ENCODE results near the gene BLOC1S2.
"Not testable (repeated sequence)": the region's sequence is repeated elsewhere in the genome, so short reads cannot be mapped to it uniquely, and the experiment has no call there.

Gene BLOC1S2

GRCh38 chr10:100307684-100308083 is 21.2 kb upstream of the BLOC1S2 start:
- CTCF ChIA-PET, result no interaction called here
- H3K27ac Mint-ChIP-seq, result no peak overlapping the region
- H3K4me1 Mint-ChIP-seq, result no peaks in the 10 kb centered on the region
- H3K9me3 Mint-ChIP-seq, result no peaks in the 10 kb centered on the region
- peaks cover 77% of the 10 kb centered on the region for H3K27me3 Mint-ChIP-seq
- DNase-seq, result no peak
- no peaks in the 10 kb centered on the region for H3K36me3 Mint-ChIP-seq
- H3K4me3 Mint-ChIP-seq, result no peak overlapping the region

GRCh38 chr10:100306861-100307260 is 20.4 kb upstream of the BLOC1S2 start:
- CTCF ChIA-PET, result no interaction called here
- Mint-ChIP-seq H3K4me1 (no peaks in the 10 kb centered on the region), H3K27me3 (peaks cover 72% of the 10 kb centered on the region), H3K36me3 (no peaks in the 10 kb centered on the region), H3K4me3 (no peak overlapping the region), H3K9me3 (no peaks in the 10 kb centered on the region), H3K27ac (no peak overlapping the region)
- no peak for DNase-seq

- CTCF ChIA-PET, result interaction anchor here (1.0 to 2.5 kb wide), 4 partner anchors 34 to 214 kb away, joined by 3 to 16 read pairs (median 7); no protein-coding TSS in a partner anchor
- Mint-ChIP-seq H3K4me1 (no peaks in the 10 kb centered on the region), H3K36me3 (no peaks in the 10 kb centered on the region), H3K27me3 (peaks cover 70% of the 10 kb centered on the region), H3K27ac (no peak overlapping the region), H3K4me3 (no peak overlapping the region), H3K9me3 (no peaks in the 10 kb centered on the region)
- DNase-seq, result no peak
Measured at GRCh38 chr10:100304414-100304813, 17.9 kb upstream of the BLOC1S2 start.

GRCh38 chr10:100303724-100304319 is 17.3 kb upstream of the BLOC1S2 start:
- H3K36me3 Mint-ChIP-seq, result no peaks in the 10 kb centered on the region
- no peaks in the 10 kb centered on the region for H3K4me1 Mint-ChIP-seq
- CTCF ChIA-PET, result interaction anchor here (0.6 to 2.5 kb wide), 10 partner anchors 8 to 262 kb away, joined by 3 to 16 read pairs (median 4); no protein-coding TSS in a partner anchor
- no peak overlapping the region for H3K27ac Mint-ChIP-seq
- DNase-seq, result no peak
- no peaks in the 10 kb centered on the region for H3K9me3 Mint-ChIP-seq
- peaks cover 69% of the 10 kb centered on the region for H3K27me3 Mint-ChIP-seq
- H3K4me3 Mint-ChIP-seq, result no peak overlapping the region

- H3K4me3 Mint-ChIP-seq, result not testable (repeated sequence)
Measured at GRCh38 chr10:100301123-100301522, 14.6 kb upstream of the BLOC1S2 start.

GRCh38 chr10:100297242-100297641 is 10.8 kb upstream of the BLOC1S2 start:
- Mint-ChIP-seq H3K27me3 (peaks cover 71% of the 10 kb centered on the region), H3K9me3 (no peaks in the 10 kb centered on the region), H3K4me1 (no peaks in the 10 kb centered on the region), H3K27ac (no peak overlapping the region), H3K4me3 (no peak overlapping the region), H3K36me3 (no peaks in the 10 kb centered on the region)
- no peak for DNase-seq
- CTCF ChIA-PET, result interaction anchor here (1.5 kb wide), 1 partner anchor 9 kb away, joined by 3 read pairs; no protein-coding TSS in a partner anchor

More at GRCh38 chr10:100301123-100301522, 14.6 kb upstream of the BLOC1S2 start:
- CTCF ChIA-PET, H3K27ac Mint-ChIP-seq, H3K9me3 Mint-ChIP-seq, H3K4me1 Mint-ChIP-seq, DNase-seq, H3K36me3 Mint-ChIP-seq: not testable (repeated sequence)
- H3K27me3 Mint-ChIP-seq, result peaks cover 66% of the 10 kb centered on the region

- H3K4me1 Mint-ChIP-seq, result no peaks in the 10 kb centered on the region
- H3K27me3 Mint-ChIP-seq, result peaks cover 68% of the 10 kb centered on the region
- no peaks in the 10 kb centered on the region for H3K9me3 Mint-ChIP-seq
- no peaks in the 10 kb centered on the region for H3K36me3 Mint-ChIP-seq
- CTCF ChIA-PET, result no interaction called here
- no peak overlapping the region for H3K27ac Mint-ChIP-seq
- H3K4me3 Mint-ChIP-seq, result no peak overlapping the region
- no peak for DNase-seq
Measured at GRCh38 chr10:100293066-100293465, 6.6 kb upstream of the BLOC1S2 start.

- CTCF ChIA-PET, H3K27ac Mint-ChIP-seq, H3K4me1 Mint-ChIP-seq, DNase-seq, H3K36me3 Mint-ChIP-seq, H3K4me3 Mint-ChIP-seq, H3K9me3 Mint-ChIP-seq: not testable (repeated sequence)
- H3K27me3 Mint-ChIP-seq, result peaks cover 63% of the 10 kb centered on the region
Measured at GRCh38 chr10:100292300-100292699, 5.8 kb upstream of the BLOC1S2 start.

- Mint-ChIP-seq H3K4me1 (peaks cover 10% of the 10 kb centered on the region), H3K27ac (no peak overlapping the region), H3K36me3 (peaks cover 3% of the 10 kb centered on the region), H3K4me3 (no peak overlapping the region), H3K27me3 (peaks cover 53% of the 10 kb centered on the region), H3K9me3 (no peaks in the 10 kb centered on the region)
- no peak for DNase-seq
- CTCF ChIA-PET, result interaction anchor here (1.4 kb wide), 1 partner anchor 18 kb away, joined by 5 read pairs; no protein-coding TSS in a partner anchor
Measured at GRCh38 chr10:100291356-100291755, 4.9 kb upstream of the BLOC1S2 start.

GRCh38 chr10:100289641-100290040 is 3.2 kb upstream of the BLOC1S2 start:
- Mint-ChIP-seq H3K4me3 (no peak overlapping the region), H3K4me1 (peaks cover 25% of the 10 kb centered on the region), H3K27me3 (peaks cover 36% of the 10 kb centered on the region), H3K9me3 (no peaks in the 10 kb centered on the region), H3K27ac (no peak overlapping the region), H3K36me3 (peaks cover 16% of the 10 kb centered on the region)
- DNase-seq, result no peak
- CTCF ChIA-PET, result no interaction called here

GRCh38 chr10:100288196-100288595 is 1.7 kb upstream of the BLOC1S2 start:
- Mint-ChIP-seq H3K36me3 (peaks cover 18% of the 10 kb centered on the region), H3K4me1 (peaks cover 29% of the 10 kb centered on the region), H3K27ac (no peak overlapping the region), H3K4me3 (no peak overlapping the region), H3K9me3 (no peaks in the 10 kb centered on the region), H3K27me3 (peaks cover 27% of the 10 kb centered on the region)
- DNase-seq, result no peak
- CTCF ChIA-PET, result interaction anchor here (1.1 kb wide), 1 partner anchor 9 kb away, joined by 3 read pairs; no protein-coding TSS in a partner anchor

GRCh38 chr10:100287756-100288155 is 1.3 kb upstream of the BLOC1S2 start:
- H3K9me3 Mint-ChIP-seq, result no peaks in the 10 kb centered on the region
- H3K27ac Mint-ChIP-seq, result peak overlapping the region; percentile 4
- no peak overlapping the region for H3K4me3 Mint-ChIP-seq
- peaks cover 22% of the 10 kb centered on the region for H3K27me3 Mint-ChIP-seq
- DNase-seq, result no peak
- CTCF ChIA-PET, result interaction anchor here (1.1 kb wide), 1 partner anchor 9 kb away, joined by 3 read pairs; no protein-coding TSS in a partner anchor
- H3K36me3 Mint-ChIP-seq, result peaks cover 18% of the 10 kb centered on the region
- H3K4me1 Mint-ChIP-seq, result peaks cover 29% of the 10 kb centered on the region

GRCh38 chr10:100285326-100285725 is 1.2 kb downstream of the BLOC1S2 start:
- H3K27me3 Mint-ChIP-seq, CTCF ChIA-PET, H3K9me3 Mint-ChIP-seq, DNase-seq: not testable (repeated sequence)
- H3K4me1 Mint-ChIP-seq, result peaks cover 31% of the 10 kb centered on the region
- H3K4me3 Mint-ChIP-seq, result peak overlapping the region; percentile 98
- H3K27ac Mint-ChIP-seq, result peak overlapping the region; percentile 96
- peaks cover 24% of the 10 kb centered on the region for H3K36me3 Mint-ChIP-seq

GRCh38 chr10:100282907-100283306 is 3.6 kb downstream of the BLOC1S2 start:
- Mint-ChIP-seq H3K4me3 (no peak overlapping the region), H3K4me1 (peaks cover 31% of the 10 kb centered on the region), H3K36me3 (peaks cover 35% of the 10 kb centered on the region), H3K9me3 (no peaks in the 10 kb centered on the region), H3K27me3 (no peaks in the 10 kb centered on the region), H3K27ac (no peak overlapping the region)
- no peak for DNase-seq
- CTCF ChIA-PET, result interaction anchor here (0.5 to 1.2 kb wide), 2 partner anchors 14 to 56 kb away, joined by 3 read pairs; no protein-coding TSS in a partner anchor

- DNase-seq, H3K4me3 Mint-ChIP-seq, H3K27ac Mint-ChIP-seq, H3K27me3 Mint-ChIP-seq, H3K9me3 Mint-ChIP-seq, H3K4me1 Mint-ChIP-seq, CTCF ChIA-PET: not testable (repeated sequence)
- H3K36me3 Mint-ChIP-seq, result peaks cover 42% of the 10 kb centered on the region
Measured at GRCh38 chr10:100276971-100277370, 9.5 kb downstream of the BLOC1S2 start.
